Measurements from ENCODE around the gene CNIH3.
A peak's percentile ranks its signal among the peaks of the same experiment; 100 is the strongest.
"Not testable (repeated sequence)": the region's sequence is repeated elsewhere in the genome, so short reads cannot be mapped to it uniquely, and the experiment has no call there.

The CNIH3 gene

DNA sequence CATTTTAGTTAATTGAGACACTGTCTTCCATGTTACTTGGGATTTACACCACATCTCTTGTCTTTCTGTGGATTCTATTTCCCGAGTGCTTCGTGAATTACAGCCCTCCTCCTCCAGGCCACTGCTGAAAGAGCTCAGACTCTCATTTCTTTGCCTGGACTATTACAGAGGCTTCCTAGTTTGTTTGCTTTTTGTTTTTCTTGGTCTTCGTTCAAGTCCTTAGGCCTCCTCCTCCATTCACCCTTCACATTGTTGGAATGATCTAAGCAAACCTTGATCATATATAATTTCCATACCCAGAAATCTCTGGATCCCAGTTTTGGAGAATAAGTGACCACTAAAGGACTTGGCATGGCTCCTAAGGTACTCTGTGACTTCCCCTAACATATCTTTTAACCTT lies 94.1 kb downstream of the CNIH3 start:
- no peak for TF ChIP-seq Cebpa-rat (IDR thresholded peaks at IDR 0.05)
- no peaks in the 10 kb centered on the region for H3K27me3 ChIP-seq
- no peak overlapping the region for H3K4me3 ChIP-seq
- no peak overlapping the region for H3K4me2 ChIP-seq
- no peaks in the 10 kb centered on the region for H3K9me3 ChIP-seq (replicated peaks in 1 of 11)
- H3K9ac ChIP-seq: no peak overlapping the region
- H3K27ac ChIP-seq: no peak overlapping the region
- no peaks in the 10 kb centered on the region for H3K36me3 ChIP-seq
- peaks cover 0 to 32% (median 1%) of the 10 kb centered on the region in 10 experiments; a peak in 7 of 20 replicates for H3K4me1 ChIP-seq
- no peaks in the 10 kb centered on the region for H4K20me1 ChIP-seq

DNA sequence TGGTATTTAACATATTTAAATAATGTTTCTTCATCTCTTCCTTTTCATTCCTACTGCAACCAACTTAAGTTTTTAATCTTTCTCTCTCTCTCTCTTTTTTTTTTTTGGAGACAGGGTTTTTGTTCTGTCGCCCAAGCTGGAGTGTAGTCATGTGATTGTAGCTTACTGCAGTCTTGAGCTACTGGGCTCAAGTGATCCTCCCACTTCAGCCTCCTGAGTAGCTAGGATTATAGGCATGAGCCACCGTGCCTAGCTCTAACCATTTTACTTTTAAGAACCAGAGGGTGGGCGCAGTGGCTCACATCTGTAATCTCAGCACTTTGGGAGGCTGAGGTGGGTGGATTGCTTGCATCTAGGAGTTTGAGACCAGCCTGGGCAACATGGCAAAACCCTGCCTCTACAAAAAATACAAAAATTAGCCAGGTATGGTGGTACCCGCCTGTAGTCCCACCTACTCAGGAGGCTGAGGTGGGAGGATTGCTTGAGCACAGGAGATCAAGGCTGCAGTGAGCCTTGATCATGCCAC lies 95.2 kb downstream of the CNIH3 start:
- H3K4me2 ChIP-seq; H3K36me3 ChIP-seq; H3K27ac ChIP-seq; H3K27me3 ChIP-seq; H4K20me1 ChIP-seq; H3K9ac ChIP-seq; H3K9me3 ChIP-seq (replicated peaks in 1 of 11); H3K4me3 ChIP-seq: not testable (repeated sequence)
- peaks cover 0 to 32% (median 1%) of the 10 kb centered on the region in 10 experiments; a peak in 7 of 20 replicates for H3K4me1 ChIP-seq

DNA sequence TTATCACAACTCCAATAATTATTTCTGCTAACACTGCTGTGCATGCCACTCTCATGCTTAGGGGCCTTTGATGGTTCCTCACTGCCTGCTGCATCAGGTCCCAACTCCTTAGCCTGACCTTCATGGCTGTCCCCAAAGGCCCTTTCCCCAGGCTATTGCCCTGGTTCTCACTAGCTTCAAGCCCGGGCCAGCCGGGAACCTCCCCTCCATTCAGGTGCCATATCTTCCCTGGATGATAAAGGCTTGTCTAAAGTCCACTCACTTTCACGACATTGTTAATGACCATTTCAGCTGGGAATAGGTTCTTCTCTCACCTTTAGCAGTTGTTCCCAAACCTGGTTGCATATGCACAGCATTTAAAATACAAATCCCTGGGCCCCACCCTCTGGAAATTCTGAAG lies 95.8 kb downstream of the CNIH3 start:
- H3K4me1 ChIP-seq: peaks cover 0 to 28% (median 1%) of the 10 kb centered on the region in 10 experiments; a peak in 7 of 20 replicates
- no peaks in the 10 kb centered on the region for H3K27me3 ChIP-seq
- H3K9ac ChIP-seq: no peak overlapping the region
- H3K4me3 ChIP-seq: no peak overlapping the region
- no peaks in the 10 kb centered on the region for H3K36me3 ChIP-seq
- H4K20me1 ChIP-seq: no peaks in the 10 kb centered on the region
- TF ChIP-seq Cebpa-rat (IDR thresholded peaks at IDR 0.05): no peak
- no peaks in the 10 kb centered on the region; a peak in 1 of 22 replicates for H3K9me3 ChIP-seq (replicated peaks in 1 of 11)
- H3K27ac ChIP-seq: no peak overlapping the region
- H3K4me2 ChIP-seq: no peak overlapping the region

DNA sequence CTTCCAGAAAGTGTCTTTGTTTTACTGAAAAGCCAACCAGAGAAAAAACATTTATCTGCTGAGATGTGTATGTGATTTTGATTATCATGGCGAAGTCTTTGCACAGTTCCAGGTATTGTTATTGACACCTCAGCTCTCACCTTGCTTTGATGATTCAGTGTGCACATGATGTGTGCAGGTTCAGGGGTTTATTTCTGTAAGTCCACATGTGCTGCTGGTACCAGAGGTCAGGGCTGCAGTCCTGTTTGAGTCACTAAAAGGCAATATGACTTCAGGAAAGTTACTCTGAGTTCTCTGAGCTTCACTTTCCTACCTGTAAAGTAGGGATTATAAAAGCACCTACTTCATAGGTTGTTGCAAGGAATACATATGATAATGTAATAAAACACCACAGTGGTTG lies 97.1 kb downstream of the CNIH3 start:
- no peak for TF ChIP-seq Cebpa-rat (IDR thresholded peaks at IDR 0.05)
- H3K9me3 ChIP-seq (replicated peaks in 1 of 11): no peaks in the 10 kb centered on the region; a peak in 1 of 22 replicates
- H3K27me3 ChIP-seq: no peaks in the 10 kb centered on the region
- H4K20me1 ChIP-seq: no peaks in the 10 kb centered on the region
- no peak overlapping the region for H3K4me2 ChIP-seq
- H3K4me3 ChIP-seq: no peak overlapping the region
- H3K27ac ChIP-seq: no peak overlapping the region
- H3K9ac ChIP-seq: no peak overlapping the region
- no peaks in the 10 kb centered on the region for H3K36me3 ChIP-seq
- H3K4me1 ChIP-seq: peaks cover 0 to 20% (median 3%) of the 10 kb centered on the region in 10 experiments; a peak in 13 of 20 replicates

DNA sequence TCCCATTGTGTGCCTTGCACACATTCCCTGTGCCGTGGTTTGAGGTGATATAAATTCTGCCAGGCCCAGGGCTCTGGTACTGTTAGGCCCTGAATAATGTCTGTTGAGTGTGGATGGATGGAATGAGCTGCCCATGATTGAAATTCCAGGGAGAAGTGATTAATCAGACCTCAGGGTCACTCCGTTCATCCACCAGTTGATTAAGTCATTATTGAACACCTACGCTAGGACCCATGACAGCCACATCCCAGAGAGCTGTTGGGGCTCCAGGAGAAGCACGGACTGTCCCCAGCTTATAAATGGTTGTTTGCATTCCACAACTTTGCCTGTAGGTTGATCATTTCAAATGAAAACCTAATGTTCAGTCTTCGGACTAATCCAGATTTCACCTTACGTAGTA lies 98.4 kb downstream of the CNIH3 start:
- Histone ChIP-seq H3K27ac (no peak overlapping the region), H3K4me3 (no peak overlapping the region), H3K27me3 (no peaks in the 10 kb centered on the region), H4K20me1 (no peaks in the 10 kb centered on the region), H3K9me3 (replicated peaks in 1 of 11) (no peaks in the 10 kb centered on the region; a peak in 1 of 22 replicates), H3K36me3 (no peaks in the 10 kb centered on the region), H3K9ac (no peak overlapping the region), H3K4me2 (no peak overlapping the region), H3K4me1 (peaks cover 6 to 13% (median 10%) of the 10 kb centered on the region in 10 experiments; a peak in 15 of 20 replicates)
- no peak for TF ChIP-seq Cebpa-rat (IDR thresholded peaks at IDR 0.05)

DNA sequence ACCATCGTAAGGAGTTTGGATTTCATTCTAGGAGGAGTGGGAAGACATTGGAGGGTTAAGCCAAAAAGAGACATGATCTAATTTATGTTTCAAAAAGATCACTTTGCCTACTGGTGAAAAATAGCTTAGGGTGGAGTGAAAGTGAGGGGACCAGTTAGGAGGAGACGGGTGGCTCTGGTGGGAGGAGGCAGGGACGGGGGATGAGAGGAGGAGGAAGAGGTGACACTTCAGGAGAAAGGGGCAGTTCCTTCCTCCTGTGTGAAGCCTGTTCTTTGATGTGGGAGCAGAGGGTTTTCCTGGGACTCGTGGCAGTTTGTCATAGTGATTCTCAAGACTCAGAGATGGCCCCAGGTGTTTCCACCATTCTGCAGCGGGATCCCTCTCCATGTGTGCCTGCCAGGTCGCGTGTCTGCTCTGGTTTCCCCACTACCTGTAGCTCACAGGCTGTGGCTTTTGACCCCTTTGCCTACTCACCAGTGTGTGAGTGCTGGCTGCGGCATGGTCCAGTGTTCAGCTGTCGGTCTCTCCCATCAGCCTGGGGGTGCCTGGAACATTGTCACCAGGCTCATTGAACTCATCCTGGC lies 102.4 kb downstream of the CNIH3 start:
- Histone ChIP-seq H4K20me1 (no peaks in the 10 kb centered on the region), H3K4me2 (peak overlapping the region in 10 of 11 experiments; percentile 4 to 66 (median 42); a peak in 16 of 22 replicates), H3K9me3 (replicated peaks in 1 of 11) (no peaks in the 10 kb centered on the region; a peak in 1 of 22 replicates), H3K27ac (no peak overlapping the region), H3K9ac (no peak overlapping the region), H3K27me3 (no peaks in the 10 kb centered on the region), H3K36me3 (no peaks in the 10 kb centered on the region), H3K4me1 (peaks cover 6 to 24% (median 16%) of the 10 kb centered on the region in 10 experiments; a peak in 16 of 20 replicates), H3K4me3 (no peak overlapping the region)
- TF ChIP-seq Cebpa-rat (IDR thresholded peaks at IDR 0.05): no peak

DNA sequence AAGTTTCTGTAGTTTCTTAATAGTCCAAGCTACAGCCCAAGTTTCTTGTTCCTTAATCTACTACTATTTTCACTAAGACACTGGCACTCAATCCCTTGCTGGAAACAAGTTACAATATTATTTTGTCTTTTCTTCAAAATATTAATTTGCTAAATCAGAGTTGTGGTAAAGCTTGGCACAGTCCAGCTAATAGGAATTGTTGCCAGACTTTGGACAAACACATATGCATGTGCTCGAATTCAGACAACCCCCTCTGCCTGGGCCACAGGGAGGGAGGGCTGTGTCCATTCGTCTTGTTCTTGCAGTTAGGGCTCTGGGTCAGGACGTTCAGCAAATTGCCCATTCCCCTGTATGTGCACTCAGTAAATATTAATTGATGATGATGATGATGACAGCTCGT lies 103.6 kb downstream of the CNIH3 start:
- Histone ChIP-seq H3K4me1 (peaks cover 6 to 32% (median 18%) of the 10 kb centered on the region in 10 experiments; a peak in 18 of 20 replicates), H3K27ac (no peak overlapping the region), H3K27me3 (no peaks in the 10 kb centered on the region), H4K20me1 (no peaks in the 10 kb centered on the region), H3K36me3 (no peaks in the 10 kb centered on the region), H3K4me2 (no peak overlapping the region), H3K9ac (no peak overlapping the region), H3K4me3 (no peak overlapping the region), H3K9me3 (replicated peaks in 1 of 11) (no peaks in the 10 kb centered on the region; a peak in 1 of 22 replicates)
- no peak for TF ChIP-seq Cebpa-rat (IDR thresholded peaks at IDR 0.05)

DNA sequence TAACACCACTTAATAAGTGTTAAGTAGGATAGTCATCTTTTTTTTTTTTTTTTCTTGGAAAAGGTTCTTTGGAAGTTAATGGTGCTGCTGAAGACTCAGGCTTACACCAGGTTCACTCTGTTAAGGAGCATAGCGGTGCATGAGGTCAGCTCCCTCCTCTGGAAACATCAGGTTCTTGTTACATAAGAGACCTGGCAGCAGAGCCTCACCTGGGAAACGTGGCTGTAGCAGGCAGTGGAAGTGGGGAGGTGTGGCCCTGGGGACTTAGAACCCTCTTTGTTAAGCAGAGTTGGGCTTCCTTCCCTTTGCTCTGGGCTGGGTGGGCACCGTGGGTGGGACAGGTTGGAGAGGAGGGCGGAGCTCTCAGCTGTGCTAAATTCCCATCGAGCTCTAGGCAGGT lies 104.1 kb downstream of the CNIH3 start:
- TF ChIP-seq Cebpa-rat (IDR thresholded peaks at IDR 0.05): no peak
- Histone ChIP-seq H3K9me3 (replicated peaks in 1 of 11) (no peaks in the 10 kb centered on the region; a peak in 1 of 22 replicates), H3K4me1 (peaks cover 6 to 37% (median 18%) of the 10 kb centered on the region in 10 experiments; a peak in 18 of 20 replicates), H3K9ac (no peak overlapping the region), H3K36me3 (no peaks in the 10 kb centered on the region), H3K27ac (no peak overlapping the region), H4K20me1 (no peaks in the 10 kb centered on the region), H3K27me3 (no peaks in the 10 kb centered on the region), H3K4me2 (no peak overlapping the region), H3K4me3 (no peak overlapping the region)

DNA sequence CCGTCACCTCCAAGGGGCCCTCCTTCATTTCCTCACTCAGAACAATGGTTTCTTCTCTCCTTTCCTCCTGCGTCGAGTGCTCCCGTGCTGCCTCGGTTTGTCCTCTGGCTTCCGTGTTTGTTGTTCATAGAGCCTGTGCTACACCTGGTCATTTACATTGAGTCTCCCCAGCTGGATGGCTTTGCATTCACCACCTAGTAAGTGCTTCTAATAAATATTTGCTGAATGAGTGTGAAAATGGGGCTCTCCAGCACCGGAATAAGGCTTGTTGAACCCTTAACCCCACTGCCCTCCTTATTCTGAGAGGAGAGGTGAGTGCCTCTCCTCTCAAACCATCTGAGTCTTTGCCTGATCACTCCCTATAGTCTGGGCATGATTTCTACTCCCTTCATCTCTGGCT lies 104.9 kb downstream of the CNIH3 start:
- Histone ChIP-seq H3K4me1 (peaks cover 6 to 45% (median 18%) of the 10 kb centered on the region in 10 experiments; a peak in 19 of 20 replicates), H3K36me3 (no peaks in the 10 kb centered on the region), H3K9ac (no peak overlapping the region), H3K27ac (no peak overlapping the region), H3K4me3 (no peak overlapping the region), H3K9me3 (replicated peaks in 1 of 11) (no peaks in the 10 kb centered on the region; a peak in 1 of 22 replicates), H3K27me3 (no peaks in the 10 kb centered on the region), H4K20me1 (no peaks in the 10 kb centered on the region), H3K4me2 (no peak overlapping the region)
- no peak for TF ChIP-seq Cebpa-rat (IDR thresholded peaks at IDR 0.05)

DNA sequence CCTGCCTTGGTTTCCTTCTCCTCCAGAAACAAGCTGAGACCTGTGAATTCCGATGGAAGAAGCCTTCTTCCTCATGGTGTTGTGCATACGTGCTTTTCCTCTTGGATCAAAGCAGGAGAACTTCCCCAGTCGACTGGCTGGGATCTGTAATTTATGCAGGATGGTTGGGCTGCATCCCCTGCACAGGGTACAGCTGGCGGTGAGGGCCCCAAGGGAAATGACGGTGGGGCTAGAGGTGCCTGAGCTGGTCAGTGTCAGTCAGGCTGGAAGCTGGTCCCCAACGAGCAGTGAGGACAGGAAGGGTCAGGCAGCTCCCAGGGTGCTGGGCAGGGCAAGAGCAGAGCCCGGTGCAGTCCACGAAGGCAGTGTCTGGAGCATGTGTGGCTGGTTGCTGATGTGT lies 106.7 kb downstream of the CNIH3 start:
- TF ChIP-seq Cebpa-rat (IDR thresholded peaks at IDR 0.05): no peak
- H4K20me1 ChIP-seq: no peaks in the 10 kb centered on the region
- H3K4me2 ChIP-seq: peak overlapping the region in 4 of 11 experiments; percentile 16 to 30 (median 26); a peak in 2 of 22 replicates
- H3K27me3 ChIP-seq: no peaks in the 10 kb centered on the region
- H3K4me1 ChIP-seq: peaks cover 6 to 57% (median 20%) of the 10 kb centered on the region in 10 experiments; a peak in 19 of 20 replicates
- H3K4me3 ChIP-seq: no peak overlapping the region
- H3K9me3 ChIP-seq (replicated peaks in 1 of 11): no peaks in the 10 kb centered on the region
- no peaks in the 10 kb centered on the region for H3K36me3 ChIP-seq
- H3K9ac ChIP-seq: no peak overlapping the region
- no peak overlapping the region for H3K27ac ChIP-seq

Measured in BLaER1 treated with 17β-estradiol and CSF1 and Interleukin-3, amounts not matched to agents 10 nM and 100 nM (cell line).